SU-DHL-6 (cell line): ENCODE measurements around the gene BIN1.
A peak's percentile ranks its signal among the peaks of the same experiment; 100 is the strongest.

Experiments used
- H2AFZ ChIP-seq: fragments of 200-600 bp; sonication (generic); 2 replicates; pipeline ENCODE4 v1.6.1; 2014; ENCODE audit warnings: low read depth, mild to moderate bottlenecking, moderate library complexity, mixed read lengths, antibody characterized with exemption, low read length; ENCODE audit not compliant: severe bottlenecking
- H3F3A ChIP-seq: fragments of 200-600 bp; shearing (Covaris generic); 2 replicates; pipeline ENCODE4 v1.6.0; 2016; ENCODE audit warnings: antibody characterized with exemption, mild to moderate bottlenecking; ENCODE audit not compliant: insufficient read depth
- H3K27ac ChIP-seq: fragments of 200-600 bp; sonication (generic); 2 replicates; pipeline ENCODE4 v1.5.1; 2016; ENCODE audit warnings: low read depth, mild to moderate bottlenecking, low read length, moderate library complexity, mixed read lengths
- H3K27me3 ChIP-seq: fragments of 200-600 bp; sonication (generic), shearing (Covaris generic); 2 replicates; pipeline ENCODE4 v1.6.0; 2014; ENCODE audit warnings: mild to moderate bottlenecking, low read length
- H3K36me3 ChIP-seq: fragments of 200-600 bp; sonication (generic); 2 replicates; pipeline ENCODE4 v1.6.1; 2014; ENCODE audit warnings: mild to moderate bottlenecking, low read length, mixed read lengths
- H3K4me2 ChIP-seq: fragments of 300-600, 200-600 bp; shearing (Covaris generic), sonication (generic); 2 replicates; pipeline ENCODE4 v1.6.0; 2014; ENCODE audit warnings: low read length, low read depth, mild to moderate bottlenecking; ENCODE audit not compliant: poor library complexity, severe bottlenecking
- H3K4me3 ChIP-seq: fragments of 200-600 bp; sonication (generic); 2 replicates; pipeline ENCODE4 v1.5.1; 2014; ENCODE audit warnings: antibody characterized with exemption, low read length, mild to moderate bottlenecking, mixed read lengths; ENCODE audit not compliant: insufficient read depth, poor library complexity, severe bottlenecking
- H3K79me2 ChIP-seq: fragments of 200-600 bp; sonication (generic); 2 replicates; pipeline ENCODE4 v1.6.1; 2014; ENCODE audit warnings: mild to moderate bottlenecking, low read length, moderate library complexity; ENCODE audit not compliant: insufficient read depth
- H3K9ac ChIP-seq: fragments of 200-600 bp; sonication (generic); 2 replicates; pipeline ENCODE4 v1.7.0; 2014; ENCODE audit warnings: mild to moderate bottlenecking, low read length
- H3K9me2 ChIP-seq: fragments of 200-600 bp; sonication (generic); replicated peaks from 2 replicates; pipeline ENCODE4 v1.6.1; 2014; ENCODE audit warnings: low read length; ENCODE audit not compliant: insufficient read depth
- H3K9me3 ChIP-seq: fragments of 200-600 bp; sonication (generic); 2 replicates; pipeline ENCODE4 v1.6.1; 2014; ENCODE audit warnings: low read length, mixed read lengths; ENCODE audit not compliant: insufficient read depth
- H4K20me1 ChIP-seq: fragments of 200-600 bp; sonication (generic); 2 replicates; pipeline ENCODE4 v1.6.1; 2014; ENCODE audit warnings: low read depth, mild to moderate bottlenecking, antibody characterized with exemption, low read length, moderate library complexity, mixed read lengths
- EZH2phosphoT487 ChIP-seq: fragments of 200-600 bp; sonication (generic), shearing (Covaris generic); conservative IDR thresholded peaks from 2 replicates; pipeline ENCODE4 v1.6.1; 2018; ENCODE audit warnings: mild to moderate bottlenecking, antibody characterized with exemption, low read length, moderate library complexity, mixed read lengths
- TF ChIP-seq, protein P1 (sequence below): fragments of 200-600 bp; sonication (generic); IDR thresholded peaks from one replicate; pipeline ENCODE4 v1.5.1; 2017; ENCODE audit warnings: antibody characterized with exemption, mild to moderate bottlenecking, low read length, moderate library complexity; ENCODE audit not compliant: insufficient read depth, poor library complexity, severe bottlenecking

Gene BIN1

DNA sequence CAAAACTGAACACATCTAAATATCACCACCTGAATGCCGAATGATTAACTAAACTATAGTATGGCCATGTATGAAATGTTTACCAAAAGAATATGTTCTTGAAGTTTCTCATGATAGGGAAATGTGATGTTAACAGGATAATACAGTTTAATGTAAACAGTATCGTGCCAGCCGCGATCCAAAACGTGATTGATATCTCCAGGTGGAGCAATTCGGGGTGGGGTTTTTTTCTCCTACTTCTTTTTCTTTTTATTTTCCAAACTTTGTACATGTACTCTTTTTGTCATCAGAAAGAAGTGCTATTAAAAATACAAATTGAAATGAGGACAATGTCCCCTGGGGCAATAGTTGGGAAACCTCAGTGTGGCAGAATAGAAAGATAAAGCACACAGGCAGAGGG is 4.0 kb upstream of the BIN1 start:
- no peaks in the 10 kb centered on the region for H4K20me1 ChIP-seq
- no peaks in the 10 kb centered on the region for H3K36me3 ChIP-seq
- no peak overlapping the region for H3K9ac ChIP-seq
- H3K9me3 ChIP-seq = no peaks in the 10 kb centered on the region
- H3F3A ChIP-seq = no peaks in the 10 kb centered on the region
- no peaks in the 10 kb centered on the region for H3K9me2 ChIP-seq
- no peaks in the 10 kb centered on the region for H3K79me2 ChIP-seq
- no peaks in the 10 kb centered on the region for H3K27me3 ChIP-seq
- H3K4me3 ChIP-seq = no peak overlapping the region
- H3K4me2 ChIP-seq = no peak overlapping the region
- no peak for TF ChIP-seq EZH2phosphoT487
- TF ChIP-seq, protein P1, sequence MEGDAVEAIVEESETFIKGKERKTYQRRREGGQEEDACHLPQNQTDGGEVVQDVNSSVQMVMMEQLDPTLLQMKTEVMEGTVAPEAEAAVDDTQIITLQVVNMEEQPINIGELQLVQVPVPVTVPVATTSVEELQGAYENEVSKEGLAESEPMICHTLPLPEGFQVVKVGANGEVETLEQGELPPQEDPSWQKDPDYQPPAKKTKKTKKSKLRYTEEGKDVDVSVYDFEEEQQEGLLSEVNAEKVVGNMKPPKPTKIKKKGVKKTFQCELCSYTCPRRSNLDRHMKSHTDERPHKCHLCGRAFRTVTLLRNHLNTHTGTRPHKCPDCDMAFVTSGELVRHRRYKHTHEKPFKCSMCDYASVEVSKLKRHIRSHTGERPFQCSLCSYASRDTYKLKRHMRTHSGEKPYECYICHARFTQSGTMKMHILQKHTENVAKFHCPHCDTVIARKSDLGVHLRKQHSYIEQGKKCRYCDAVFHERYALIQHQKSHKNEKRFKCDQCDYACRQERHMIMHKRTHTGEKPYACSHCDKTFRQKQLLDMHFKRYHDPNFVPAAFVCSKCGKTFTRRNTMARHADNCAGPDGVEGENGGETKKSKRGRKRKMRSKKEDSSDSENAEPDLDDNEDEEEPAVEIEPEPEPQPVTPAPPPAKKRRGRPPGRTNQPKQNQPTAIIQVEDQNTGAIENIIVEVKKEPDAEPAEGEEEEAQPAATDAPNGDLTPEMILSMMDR = no peak
- no peak overlapping the region for H2AFZ ChIP-seq
- H3K27ac ChIP-seq = no peak overlapping the region

DNA sequence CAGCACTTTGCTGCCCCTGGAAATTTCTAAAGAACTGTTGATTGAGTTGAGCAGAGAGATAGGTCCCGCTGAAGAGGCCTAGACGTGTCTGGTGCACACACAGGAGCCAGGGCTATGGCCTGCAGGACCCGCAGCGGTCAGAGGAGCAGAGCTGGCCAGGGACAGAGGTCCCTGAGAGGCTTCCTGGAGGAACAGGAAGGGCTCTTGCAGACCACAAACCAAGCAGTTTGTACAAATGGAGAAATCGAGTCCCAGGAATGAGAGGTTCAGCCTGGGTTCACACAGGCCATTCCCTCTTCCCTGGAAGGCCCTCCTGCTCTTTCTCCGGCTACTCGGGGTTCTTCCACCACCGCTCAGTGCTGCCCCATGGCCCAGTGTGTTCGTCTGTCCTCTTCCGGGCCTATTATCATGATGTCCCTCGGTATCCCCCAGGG is 1.2 kb upstream of the BIN1 start:
- no peaks in the 10 kb centered on the region for H3K36me3 ChIP-seq
- no peaks in the 10 kb centered on the region for H3K27me3 ChIP-seq
- H4K20me1 ChIP-seq = no peaks in the 10 kb centered on the region
- H3K4me3 ChIP-seq = no peak overlapping the region
- H3K9me3 ChIP-seq = no peaks in the 10 kb centered on the region
- no peak overlapping the region for H3K27ac ChIP-seq
- TF ChIP-seq, protein P1 = no peak
- no peak for TF ChIP-seq EZH2phosphoT487
- H3K4me2 ChIP-seq = no peak overlapping the region
- H3K79me2 ChIP-seq = no peaks in the 10 kb centered on the region
- no peaks in the 10 kb centered on the region for H3F3A ChIP-seq
- H2AFZ ChIP-seq = no peak overlapping the region
- no peaks in the 10 kb centered on the region for H3K9me2 ChIP-seq
- no peak overlapping the region for H3K9ac ChIP-seq

DNA sequence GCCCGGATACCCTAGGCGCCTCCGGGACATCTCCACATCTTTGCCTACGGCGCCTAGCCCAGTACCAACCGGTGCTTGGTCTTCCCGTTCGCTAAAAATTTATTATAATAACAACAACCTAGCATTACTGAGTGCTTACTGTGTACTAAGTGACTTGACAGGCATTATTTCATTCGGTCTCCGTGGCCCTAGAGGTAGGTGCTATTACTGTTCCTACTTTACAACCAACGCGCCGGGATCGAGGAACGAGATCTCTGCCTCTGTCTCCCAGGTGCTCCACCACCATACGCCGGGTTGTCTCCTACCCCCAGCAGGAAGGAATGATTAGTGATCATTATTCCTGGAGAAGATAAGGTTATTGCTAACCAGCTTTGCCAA is 657 bp upstream of the BIN1 start:
- Histone ChIP-seq H3K27ac (no peak overlapping the region), H3F3A (no peaks in the 10 kb centered on the region), H3K9me3 (no peaks in the 10 kb centered on the region), H3K27me3 (no peaks in the 10 kb centered on the region), H3K79me2 (no peaks in the 10 kb centered on the region), H4K20me1 (no peaks in the 10 kb centered on the region), H3K9ac (peak overlapping the region; percentile 24; the same call in 1 of the 2 replicates), H3K4me3 (peak overlapping the region; percentile 55), H3K9me2 (no peaks in the 10 kb centered on the region), H2AFZ (peak overlapping the region; percentile 84), H3K36me3 (no peaks in the 10 kb centered on the region), H3K4me2 (peak overlapping the region; percentile 63)
- no peak for TF ChIP-seq EZH2phosphoT487
- TF ChIP-seq, protein P1 = no peak
